K562 (cell line): Measurements from ENCODE around the gene SZT2. TPM values are rescaled to one million over a fixed set of nuclear protein-coding genes. Genes with fewer than 3 reads are reported as not detected.

ENCODE experiments used
- ATAC-seq: fragments of 200-7000 bp; cut with Tn5 transposase; 3 replicates; pipeline ENCODE4 v1.9.1; 2020; ENCODE audit warnings: moderate library complexity
- BruUV-seq: library from RNA; stranded (reverse); fragments of 400-500 nt; replicated peaks from 2 replicates; lab custom pipeline; 2021; lab: Mats Ljungman, UMichigan
- CTCF ChIA-PET: fragments of 300-600 bp; formaldehyde crosslinking; extraction: SDS; loops from one replicate; lab custom pipeline; 2021; ENCODE audit warnings: low intra/inter-chr PET ratio; lab: Yijun Ruan, JAX
- POLR2A ChIA-PET: fragments of 300-600, 350-650 bp; sonication (Branson Sonifier 250); formaldehyde crosslinking; extraction: SDS; loops from one replicate; lab custom pipeline; 2021; ENCODE audit warnings: antibody characterized with exemption, inconsistent platforms; lab: Yijun Ruan, JAX
- DNase-seq, 4 experiments: peaks; one replicate each; pipeline versions ENCODE4 v3.0.0 to v3.0.0-alpha.2; 2011 to 2018; ENCODE audit warnings: low spot score in 3 of 4, mixed read lengths in 3 of 4; ENCODE audit errors: extremely low read depth in 1 of 4
- FAIRE-seq: peaks from 2 replicates; lab custom pipeline; 2011; peaks lifted over from hg19 to GRCh38; lab: Jason Lieb, UNC
- H2AFZ ChIP-seq: 2 replicates; pipeline ENCODE4 v1.6.0; 2011; ENCODE audit warnings: low read depth, low read length, control low read depth, inconsistent platforms
- H3K27ac ChIP-seq: fragments of 200-600 bp; 3 replicates; pipeline ENCODE4 v1.8.0; 2011; ENCODE audit warnings: low read depth, mild to moderate bottlenecking, control low read depth, inconsistent platforms, low read length, moderate library complexity, mixed read lengths; ENCODE audit errors: extremely low read depth
- H3K27me3 ChIP-seq, 2 experiments: fragments of 300-600 bp in 1 of 2; 2 replicates in 1 of 2; 3 replicates in 1 of 2; pipeline versions ENCODE4 v1.6.0 to v1.8.0; 2011; ENCODE audit warnings: inconsistent platforms in 2 of 2, low read length in 2 of 2, mild to moderate bottlenecking in 1 of 2, mixed read lengths in 1 of 2, moderate library complexity in 1 of 2; ENCODE audit not compliant: control insufficient read depth in 2 of 2, insufficient read depth in 2 of 2
- H3K36me3 ChIP-seq: fragments of 300-600 bp; 3 replicates; pipeline ENCODE4 v1.8.0; 2011; ENCODE audit warnings: mild to moderate bottlenecking, low read length, inconsistent platforms; ENCODE audit not compliant: control insufficient read depth, insufficient read depth
- H3K4me1 ChIP-seq, 2 experiments: fragments of 200-600 bp in 1 of 2; replicated peaks in 1 of 2; 2 replicates in 1 of 2; 3 replicates in 1 of 2; pipeline versions ENCODE4 v1.5.1 to v1.8.0; 2011; ENCODE audit warnings: inconsistent platforms in 2 of 2, low read length in 2 of 2, mild to moderate bottlenecking in 1 of 2, mixed read lengths in 1 of 2, moderate library complexity in 1 of 2; ENCODE audit not compliant: control insufficient read depth in 2 of 2, insufficient read depth in 2 of 2
- H3K4me2 ChIP-seq: 2 replicates; pipeline ENCODE4 v1.6.1; 2011; ENCODE audit warnings: low read length, control low read depth, inconsistent platforms, mixed read lengths; ENCODE audit not compliant: insufficient read depth
- H3K4me3 ChIP-seq: fragments of 200-600 bp; sonication (generic), shearing (Covaris generic); 2 replicates; pipeline ENCODE4 v1.5.1; 2016; ENCODE audit warnings: control low read depth, inconsistent platforms
- H3K79me2 ChIP-seq: fragments of 200-600 bp; 3 replicates; pipeline ENCODE4 v1.8.0; 2011; ENCODE audit warnings: low read length, inconsistent platforms; ENCODE audit not compliant: control insufficient read depth, insufficient read depth
- H3K9ac ChIP-seq, 2 experiments: 2 replicates each; pipeline versions ENCODE4 v1.6.0 to v1.6.1; 2011; ENCODE audit warnings: low read depth in 2 of 2, low read length in 2 of 2, control low read depth in 1 of 2, inconsistent platforms in 1 of 2, mild to moderate bottlenecking in 1 of 2, mixed read lengths in 1 of 2; ENCODE audit not compliant: insufficient read depth in 1 of 2
- H3K9me1 ChIP-seq: one replicate; pipeline ENCODE4 v1.6.0; 2011; ENCODE audit warnings: inconsistent platforms, mild to moderate bottlenecking, low read length, moderate library complexity; ENCODE audit not compliant: control insufficient read depth, insufficient read depth
- H3K9me3 ChIP-seq: replicated peaks from 2 replicates; pipeline ENCODE4 v1.5.1; 2011; ENCODE audit warnings: low read depth, low read length, inconsistent platforms; ENCODE audit not compliant: control insufficient read depth, insufficient read depth
- H4K20me1 ChIP-seq: replicated peaks from 2 replicates; pipeline ENCODE4 v1.6.1; 2011; ENCODE audit warnings: low read length, inconsistent platforms, mixed read lengths; ENCODE audit not compliant: control insufficient read depth, insufficient read depth
- BACH1 ChIP-seq: fragments of 200-800 bp; sonication (Bioruptor generic); IDR thresholded peaks from 2 replicates; pipeline ENCODE4 v1.6.1; 2016; ENCODE audit warnings: missing genetic modification characterization, missing compliant biosample characterization
- BRD9 ChIP-seq: fragments of 450-650 bp; IDR thresholded peaks from 2 replicates; pipeline ENCODE4 v1.6.1; 2018; ENCODE audit warnings: low read depth; ENCODE audit not compliant: partially characterized antibody
- CBX3 ChIP-seq, 2 experiments: IDR thresholded peaks; 1 replicate in 1 of 2; 2 replicates in 1 of 2; pipeline ENCODE4 v1.6.1; 2012; ENCODE audit warnings: inconsistent platforms in 2 of 2, low read length in 2 of 2, borderline replicate concordance in 1 of 2, control low read depth in 1 of 2
- FUS ChIP-seq: fragments of 200-400 bp; formaldehyde crosslinking; optimal IDR thresholded peaks from 2 replicates; pipeline ENCODE3; 2017; ENCODE audit warnings: low read depth, low read length
- HCFC1 ChIP-seq: IDR thresholded peaks from 2 replicates; pipeline ENCODE4 v1.6.1; 2012; ENCODE audit warnings: low read depth, low read length, improper control_type of control experiment
- HNRNPH1 ChIP-seq: fragments of 200-400 bp; formaldehyde crosslinking; optimal IDR thresholded peaks from 2 replicates; pipeline ENCODE3; 2017; ENCODE audit warnings: low read depth, mild to moderate bottlenecking, low read length, moderate library complexity
- NFE2 ChIP-seq: IDR thresholded peaks from 2 replicates; pipeline ENCODE4 v1.6.1; 2014; ENCODE audit warnings: antibody characterized with exemption, low read depth
- POLR2G ChIP-seq: fragments of 200-400 bp; formaldehyde crosslinking; IDR thresholded peaks from 2 replicates; pipeline ENCODE4 v1.6.1; 2017; ENCODE audit warnings: low read depth, mild to moderate bottlenecking, antibody characterized with exemption, low read length, moderate library complexity
- SOX6 ChIP-seq: fragments of 450-650 bp; IDR thresholded peaks from 2 replicates; pipeline ENCODE4 v1.6.1; 2014; ENCODE audit warnings: mild to moderate bottlenecking
- ZNF316 ChIP-seq: fragments of 450-650 bp; IDR thresholded peaks from 2 replicates; pipeline ENCODE4 v1.6.1; 2016
- ZNF57 ChIP-seq: fragments of 450-650 bp; formaldehyde crosslinking; IDR thresholded peaks from 2 replicates; pipeline ENCODE4 v1.4.0; 2020; ENCODE audit warnings: mild to moderate bottlenecking, moderate library complexity
- ZNF780A ChIP-seq: fragments of 250-450 bp; sonication (Bioruptor Pico); IDR thresholded peaks from 2 replicates; pipeline ENCODE4 v1.5.0; 2021; ENCODE audit warnings: mild to moderate bottlenecking
- ZNF79 ChIP-seq: fragments of 250-450 bp; sonication (Bioruptor Pico); IDR thresholded peaks from 2 replicates; pipeline ENCODE4 v1.4.0; 2020; ENCODE audit warnings: low read depth, mild to moderate bottlenecking, moderate library complexity
- ZZZ3 ChIP-seq: fragments of 450-650 bp; IDR thresholded peaks from 2 replicates; pipeline ENCODE4 v1.6.1; 2016; ENCODE audit warnings: antibody characterized with exemption, mild to moderate bottlenecking, moderate library complexity
- WGBS: fragments of 100-300 bp; shearing (Covaris generic); methylation state at CpG from one replicate; pipeline ENCODE4 v1.1.6; 2016; ENCODE audit warnings: low coverage, mixed read lengths; ENCODE audit not compliant: insufficient coverage; ENCODE audit errors: missing lambda C conversion rate; 5-methylcytosine and 5-hydroxymethylcytosine counted together
- in situ Hi-C: fragments of 300-500 bp; cut with MboI; formaldehyde crosslinking; loops from 4 replicates; pipeline ENCODE4 v1.15.0; 2018; ENCODE audit warnings: inconsistent platforms, mixed read lengths
- intact Hi-C: fragments of 100-400 bp; cut with micrococcal nuclease; formaldehyde crosslinking; loops from 2 replicates; pipeline ENCODE4 v1.14.2; 2022
- polyA plus RNA-seq, 8 experiments: library from polyadenylated mRNA; depleted of rRNA in 4 of 8; stranded (reverse) in 5 of 8; unstranded in 3 of 8; fragments of >200 nt; fragmentation: Nextera tagmentation in 2 of 8; fragmentation: Illumina TruSeq in 1 of 8; extraction: Ambion mirVana in 2 of 8; extraction: Trizol in 1 of 8; gene quantifications; 2 replicates each; pipeline versions ENCODE4 v1.2.1 to v1.2.3, GENCODE V29; 2011 to 2014; ENCODE audit warnings: inconsistent platforms in 1 of 8, missing spikeins in 1 of 8
- total RNA-seq, 7 experiments: library from RNA; depleted of rRNA in 6 of 7; stranded (reverse); fragments of >200 nt in 6 of 7; fragmentation: Illumina TruSeq in 2 of 7; extraction: Trizol in 2 of 7; gene quantifications; 2 replicates each; pipeline versions ENCODE4 v1.2.1 to v1.2.3, GENCODE V29; 2011 to 2021; ENCODE audit warnings: low replicate concordance in 1 of 7
- TF ChIP-seq, protein P1 (sequence below): fragments of 450-650 bp; IDR thresholded peaks from 2 replicates; pipeline ENCODE4 v1.6.1; 2017; ENCODE audit warnings: antibody characterized with exemption

SZT2 gene
- total and polyA plus RNA-seq, 9 of the 15 experiments (the other 6 are each of a cell fraction or from before 2014, with no cell fraction given), result 0.88 to 31.0 (median 12.8) TPM

DNA sequence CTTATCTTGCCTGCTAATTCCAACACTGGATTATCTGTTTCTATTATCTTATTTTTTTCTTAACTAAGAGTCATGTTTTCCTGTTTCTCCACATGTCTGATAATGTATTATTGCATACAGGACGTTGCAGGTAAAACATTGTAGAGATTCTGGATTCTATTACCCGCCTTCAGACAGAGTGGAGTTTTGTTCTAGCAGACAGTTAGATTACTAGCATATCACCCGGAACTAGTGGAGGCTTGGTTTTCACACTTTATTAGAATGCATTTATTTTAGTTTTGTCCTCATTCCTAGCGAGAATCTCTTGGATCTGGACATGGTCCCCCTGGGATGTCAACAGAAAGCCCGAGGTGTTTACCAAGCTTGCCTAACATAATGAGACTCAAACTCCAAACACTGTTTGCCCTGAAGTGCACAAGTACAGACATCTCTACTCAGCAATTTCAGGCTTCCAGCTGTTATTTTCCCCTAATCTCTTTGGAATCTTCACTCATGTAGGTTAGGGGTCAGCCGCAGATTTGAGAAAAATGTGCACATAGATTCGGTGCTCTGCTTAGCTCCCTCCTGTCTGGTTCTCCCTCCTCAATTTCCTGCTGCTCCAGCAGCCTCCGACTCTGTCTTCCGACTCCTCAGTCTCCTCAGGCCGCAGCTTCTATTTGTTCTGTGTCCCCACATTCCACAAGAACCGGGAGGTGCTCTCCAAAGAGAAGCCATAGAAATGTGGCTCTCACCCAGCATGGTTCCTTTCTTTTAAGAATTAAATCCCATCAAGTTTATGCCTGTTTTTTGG lies 104.2 kb downstream of the SZT2 start:
- no peaks in the 10 kb centered on the region for H4K20me1 ChIP-seq
- H3K79me2 ChIP-seq, result no peaks in the 10 kb centered on the region
- DNase-seq (no peak), ATAC-seq (no peak), FAIRE-seq (no peak)
- POLR2A ChIA-PET, result no interaction called here
- H3K36me3 ChIP-seq, result no peaks in the 10 kb centered on the region
- peaks cover 0 to 13% of the 10 kb centered on the region in 2 experiments; a peak in 1 of 5 replicates for H3K27me3 ChIP-seq
- peaks cover 2% of the 10 kb centered on the region; the same call in 1 of the 2 replicates for H3K9me3 ChIP-seq
- H3K4me2 ChIP-seq, result no peak overlapping the region
- TF ChIP-seq ZNF780A (CRISPR knock-in tag) (no peak), HNRNPH1 (no peak), NFE2 (no peak), SOX6 (no peak), FUS (no peak), POLR2G (no peak), ZNF316 (no peak), HCFC1 (no peak), BRD9 (no peak), ZNF57 (CRISPR knock-in tag) (no peak), BACH1 (no peak), ZZZ3 (no peak), CBX3 (IDR thresholded peaks at IDR 0.05; ENCODE audit: borderline replicate concordance in 1 of 2, low read length in 2 of 2) (no peak), ZNF79 (CRISPR knock-in tag) (no peak)
- TF ChIP-seq, protein P1, sequence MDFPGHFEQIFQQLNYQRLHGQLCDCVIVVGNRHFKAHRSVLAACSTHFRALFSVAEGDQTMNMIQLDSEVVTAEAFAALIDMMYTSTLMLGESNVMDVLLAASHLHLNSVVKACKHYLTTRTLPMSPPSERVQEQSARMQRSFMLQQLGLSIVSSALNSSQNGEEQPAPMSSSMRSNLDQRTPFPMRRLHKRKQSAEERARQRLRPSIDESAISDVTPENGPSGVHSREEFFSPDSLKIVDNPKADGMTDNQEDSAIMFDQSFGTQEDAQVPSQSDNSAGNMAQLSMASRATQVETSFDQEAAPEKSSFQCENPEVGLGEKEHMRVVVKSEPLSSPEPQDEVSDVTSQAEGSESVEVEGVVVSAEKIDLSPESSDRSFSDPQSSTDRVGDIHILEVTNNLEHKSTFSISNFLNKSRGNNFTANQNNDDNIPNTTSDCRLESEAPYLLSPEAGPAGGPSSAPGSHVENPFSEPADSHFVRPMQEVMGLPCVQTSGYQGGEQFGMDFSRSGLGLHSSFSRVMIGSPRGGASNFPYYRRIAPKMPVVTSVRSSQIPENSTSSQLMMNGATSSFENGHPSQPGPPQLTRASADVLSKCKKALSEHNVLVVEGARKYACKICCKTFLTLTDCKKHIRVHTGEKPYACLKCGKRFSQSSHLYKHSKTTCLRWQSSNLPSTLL, result no peak
- H3K9ac ChIP-seq, result no peak overlapping the region
- H2AFZ ChIP-seq, result no peak overlapping the region
- H3K27ac ChIP-seq, result no peak overlapping the region
- no peaks in the 10 kb centered on the region for H3K9me1 ChIP-seq
- in situ Hi-C loops, result no loop called here
- intact Hi-C loops, result no loop called here
- H3K4me1 ChIP-seq, result peaks cover 0 to 4% of the 10 kb centered on the region in 2 experiments; a peak in 1 of 5 replicates
- no peak overlapping the region for H3K4me3 ChIP-seq
- CTCF ChIA-PET, result no interaction called here
- BruUV-seq, result no TSS peak
- WGBS, result 2% methylated on average over 11 of the region's 11 CpGs
